Fibroblast of lung (primary cell): ENCODE measurements around the gene KMT2B. TPM values are rescaled to one million over a fixed set of nuclear protein-coding genes. Genes with fewer than 3 reads are reported as not detected.

Experiments
- DNase-seq, 2 donors: peaks; one replicate each; pipeline versions ENCODE4 v3.0.0 to v3.0.0-alpha.2; 2010; ENCODE audit warnings: low read depth in 2 of 2
- H2AFZ ChIP-seq: 2 replicates; pipeline ENCODE4 v1.5.1; 2012; ENCODE audit warnings: low read length, control low read depth, inconsistent platforms
- H3K27ac ChIP-seq: 2 replicates; pipeline ENCODE4 v1.5.1; 2011; ENCODE audit warnings: low read length, control low read depth; ENCODE audit not compliant: insufficient read depth
- H3K27me3 ChIP-seq: 2 replicates; pipeline ENCODE4 v1.5.1; 2011; ENCODE audit warnings: mild to moderate bottlenecking, low read length; ENCODE audit not compliant: control insufficient read depth, insufficient read depth
- H3K36me3 ChIP-seq: 2 replicates; pipeline ENCODE4 v1.5.1; 2011; ENCODE audit warnings: low read length; ENCODE audit not compliant: control insufficient read depth, insufficient read depth
- H3K4me1 ChIP-seq: 2 replicates; pipeline ENCODE4 v1.5.1; 2011; ENCODE audit warnings: low read length; ENCODE audit not compliant: control insufficient read depth, insufficient read depth; ENCODE audit errors: extremely low read depth
- H3K4me2 ChIP-seq: 2 replicates; pipeline ENCODE4 v1.5.1; 2011; ENCODE audit warnings: low read length, control low read depth; ENCODE audit not compliant: insufficient read depth; ENCODE audit errors: extremely low read depth
- H3K4me3 ChIP-seq, 4 experiments: fragments of 200-600 bp in 1 of 4; sonication (generic) in 1 of 4; replicated peaks in 1 of 4; 2 replicates each; pipeline ENCODE4 v1.5.1; 2011 to 2016; ENCODE audit warnings: low read length in 4 of 4, low read depth in 3 of 4, mild to moderate bottlenecking in 3 of 4, control low read depth in 2 of 4, inconsistent platforms in 1 of 4, mixed read lengths in 1 of 4; ENCODE audit not compliant: insufficient read depth in 1 of 4; ENCODE audit errors: control extremely low read depth in 1 of 4
- H3K79me2 ChIP-seq: 2 replicates; pipeline ENCODE4 v1.5.1; 2012; ENCODE audit warnings: mild to moderate bottlenecking, low read length, inconsistent platforms; ENCODE audit not compliant: control insufficient read depth, insufficient read depth
- H3K9ac ChIP-seq: 2 replicates; pipeline ENCODE4 v1.5.1; 2011; ENCODE audit warnings: mild to moderate bottlenecking, low read length, control low read depth; ENCODE audit not compliant: insufficient read depth
- H3K9me3 ChIP-seq: 2 replicates; pipeline ENCODE4 v1.5.1; 2012; ENCODE audit warnings: low read depth, low read length; ENCODE audit not compliant: control insufficient read depth, insufficient read depth
- H4K20me1 ChIP-seq: 2 replicates; pipeline ENCODE4 v1.5.1; 2011; ENCODE audit warnings: low read length; ENCODE audit not compliant: control insufficient read depth, insufficient read depth; ENCODE audit errors: extremely low read depth
- EZH2 ChIP-seq: IDR thresholded peaks from 2 replicates; pipeline ENCODE4 v1.5.1; 2012; ENCODE audit warnings: low read length, control low read depth, mild to moderate bottlenecking; ENCODE audit errors: missing control alignments
- polyA plus RNA-seq, 2 donors: library from polyadenylated mRNA; depleted of rRNA in 1 of 2; stranded (reverse) in 1 of 2; unstranded in 1 of 2; fragments of >200 nt; gene quantifications; 2 replicates each; pipeline ENCODE4 v1.2.1, GENCODE V29; 2011 to 2012; ENCODE audit warnings: missing spikeins in 1 of 2
- total RNA-seq: library from RNA; depleted of rRNA; stranded (reverse); fragments of >200 nt; gene quantifications from 2 replicates; pipeline ENCODE4 v1.2.1, GENCODE V29; 2014
- TF ChIP-seq, protein P1 (sequence below), 2 donors: IDR thresholded peaks in 1 of 2; conservative IDR thresholded peaks in 1 of 2; 1 replicate in 1 of 2; 2 replicates in 1 of 2; pipeline ENCODE4 v1.5.1; 2011 to 2012; ENCODE audit warnings: low read length in 2 of 2, control low read depth in 1 of 2, inconsistent platforms in 1 of 2, low read depth in 1 of 2, mild to moderate bottlenecking in 1 of 2

The KMT2B gene
- total and polyA plus RNA-seq, 2 donors (not counting 1 experiment from before 2014, with no cell fraction given): 5.4 to 7.4 TPM

- no peak overlapping the region for H3K27ac ChIP-seq
- H3K9ac ChIP-seq: no peak overlapping the region
- no peak overlapping the region for H3K4me2 ChIP-seq
- H3K36me3 ChIP-seq: no peaks in the 10 kb centered on the region
- H3K4me3 ChIP-seq: no peak overlapping the region
- H4K20me1 ChIP-seq: no peaks in the 10 kb centered on the region
- H3K9me3 ChIP-seq: no peaks in the 10 kb centered on the region
- no peaks in the 10 kb centered on the region for H3K27me3 ChIP-seq
- H3K4me1 ChIP-seq: no peaks in the 10 kb centered on the region
- DNase-seq: no peak
- no peaks in the 10 kb centered on the region for H3K79me2 ChIP-seq
- no peak for TF ChIP-seq EZH2
- TF ChIP-seq, protein P1, sequence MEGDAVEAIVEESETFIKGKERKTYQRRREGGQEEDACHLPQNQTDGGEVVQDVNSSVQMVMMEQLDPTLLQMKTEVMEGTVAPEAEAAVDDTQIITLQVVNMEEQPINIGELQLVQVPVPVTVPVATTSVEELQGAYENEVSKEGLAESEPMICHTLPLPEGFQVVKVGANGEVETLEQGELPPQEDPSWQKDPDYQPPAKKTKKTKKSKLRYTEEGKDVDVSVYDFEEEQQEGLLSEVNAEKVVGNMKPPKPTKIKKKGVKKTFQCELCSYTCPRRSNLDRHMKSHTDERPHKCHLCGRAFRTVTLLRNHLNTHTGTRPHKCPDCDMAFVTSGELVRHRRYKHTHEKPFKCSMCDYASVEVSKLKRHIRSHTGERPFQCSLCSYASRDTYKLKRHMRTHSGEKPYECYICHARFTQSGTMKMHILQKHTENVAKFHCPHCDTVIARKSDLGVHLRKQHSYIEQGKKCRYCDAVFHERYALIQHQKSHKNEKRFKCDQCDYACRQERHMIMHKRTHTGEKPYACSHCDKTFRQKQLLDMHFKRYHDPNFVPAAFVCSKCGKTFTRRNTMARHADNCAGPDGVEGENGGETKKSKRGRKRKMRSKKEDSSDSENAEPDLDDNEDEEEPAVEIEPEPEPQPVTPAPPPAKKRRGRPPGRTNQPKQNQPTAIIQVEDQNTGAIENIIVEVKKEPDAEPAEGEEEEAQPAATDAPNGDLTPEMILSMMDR (conservative IDR thresholded peaks at IDR 0.05 in 1 of 2, IDR thresholded peaks at IDR 0.05 in 1 of 2; ENCODE audit: low read depth in 1 of 2, low read length in 2 of 2): no peak
- no peak overlapping the region for H2AFZ ChIP-seq
Measured at GRCh38 chr19:35703343-35703742, 14.5 kb upstream of the KMT2B start.

DNA sequence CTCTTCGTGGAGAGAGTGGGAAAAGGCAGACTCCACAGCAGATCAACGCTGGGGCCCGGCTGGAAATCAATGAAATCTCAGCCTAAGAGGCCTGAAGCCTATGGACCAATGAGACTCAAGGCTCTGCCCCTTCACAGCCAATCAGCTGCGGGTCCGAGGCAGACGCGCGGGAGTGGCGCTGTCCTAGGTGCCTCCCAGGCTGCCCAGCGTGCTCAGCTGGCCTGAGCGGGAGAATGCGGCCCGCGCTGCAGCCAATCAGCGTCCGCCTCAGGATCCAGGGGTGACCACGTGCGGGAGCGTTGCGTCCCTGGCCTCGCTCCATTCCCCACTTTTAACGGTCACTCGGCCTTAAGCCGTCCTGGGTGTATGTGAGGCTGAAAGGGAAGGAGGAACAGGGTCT, 13.6 kb upstream of the KMT2B start, which contains the start of gene ZBTB32:
Gene ZBTB32 (plus strand): TSS at position 341 of the 400 bp plus-strand sequence. CDS start 10,069 bp downstream, outside the sequence.
- Histone ChIP-seq H3K27ac (no peak within 1 kb of the TSS), H3K36me3 (no peaks in the 10 kb centered on the region), H4K20me1 (no peaks in the 10 kb centered on the region), H3K9me3 (no peaks in the 10 kb centered on the region), H3K4me3 (no peak within 1 kb of the TSS), H3K79me2 (no peaks in the 10 kb centered on the region), H3K4me1 (no peaks in the 10 kb centered on the region), H3K9ac (no peak within 1 kb of the TSS), H2AFZ (no peak within 1 kb of the TSS), H3K4me2 (no peak within 1 kb of the TSS), H3K27me3 (no peaks in the 10 kb centered on the region)
- peak; percentile 47 to 57 for DNase-seq
- TF ChIP-seq EZH2: no peak
- TF ChIP-seq, protein P1 (conservative IDR thresholded peaks at IDR 0.05 in 1 of 2, IDR thresholded peaks at IDR 0.05 in 1 of 2; ENCODE audit: low read depth in 1 of 2, low read length in 2 of 2): no peak

DNA sequence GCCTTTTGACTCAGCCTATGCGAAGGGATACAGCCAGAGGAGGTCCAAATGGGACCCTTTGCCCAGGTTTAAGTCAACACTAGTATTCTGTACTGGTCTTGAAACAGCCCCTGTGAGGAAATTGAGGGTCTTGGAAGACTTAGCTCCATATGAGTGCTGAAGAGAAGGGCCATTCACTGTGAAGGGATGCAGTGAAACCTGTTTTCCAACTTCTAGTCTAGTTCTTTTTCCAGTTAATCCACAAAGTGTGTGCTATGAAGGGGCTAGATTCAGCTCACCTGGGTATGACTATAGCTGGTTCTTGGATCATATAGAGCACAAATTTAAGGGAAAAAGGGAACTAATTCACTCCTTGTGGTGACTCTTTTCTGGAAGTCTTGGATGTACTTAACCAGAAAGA, 9.4 kb upstream of the KMT2B start:
- H3K4me2 ChIP-seq: no peak overlapping the region
- no peak overlapping the region for H2AFZ ChIP-seq
- no peak for TF ChIP-seq EZH2
- TF ChIP-seq, protein P1 (conservative IDR thresholded peaks at IDR 0.05 in 1 of 2, IDR thresholded peaks at IDR 0.05 in 1 of 2; ENCODE audit: low read depth in 1 of 2, low read length in 2 of 2): no peak
- H3K36me3 ChIP-seq: no peaks in the 10 kb centered on the region
- H3K9me3 ChIP-seq: no peaks in the 10 kb centered on the region
- H3K4me1 ChIP-seq: no peaks in the 10 kb centered on the region
- H3K27ac ChIP-seq: no peak overlapping the region
- H4K20me1 ChIP-seq: no peaks in the 10 kb centered on the region
- no peak for DNase-seq
- no peak overlapping the region for H3K4me3 ChIP-seq
- peaks cover 2% of the 10 kb centered on the region for H3K27me3 ChIP-seq
- no peaks in the 10 kb centered on the region for H3K79me2 ChIP-seq
- no peak overlapping the region for H3K9ac ChIP-seq
